NOMO-1 treated with dmso at 0.1 percent for 144 hours (cell line): ENCODE data around the gene MCM6.

Source experiments
- DNase-seq: peaks from one replicate; lab custom pipeline; 2025; ENCODE audit not compliant: unreplicated experiment; lab: John Stamatoyannopoulos, UW

The MCM6 gene

DNA sequence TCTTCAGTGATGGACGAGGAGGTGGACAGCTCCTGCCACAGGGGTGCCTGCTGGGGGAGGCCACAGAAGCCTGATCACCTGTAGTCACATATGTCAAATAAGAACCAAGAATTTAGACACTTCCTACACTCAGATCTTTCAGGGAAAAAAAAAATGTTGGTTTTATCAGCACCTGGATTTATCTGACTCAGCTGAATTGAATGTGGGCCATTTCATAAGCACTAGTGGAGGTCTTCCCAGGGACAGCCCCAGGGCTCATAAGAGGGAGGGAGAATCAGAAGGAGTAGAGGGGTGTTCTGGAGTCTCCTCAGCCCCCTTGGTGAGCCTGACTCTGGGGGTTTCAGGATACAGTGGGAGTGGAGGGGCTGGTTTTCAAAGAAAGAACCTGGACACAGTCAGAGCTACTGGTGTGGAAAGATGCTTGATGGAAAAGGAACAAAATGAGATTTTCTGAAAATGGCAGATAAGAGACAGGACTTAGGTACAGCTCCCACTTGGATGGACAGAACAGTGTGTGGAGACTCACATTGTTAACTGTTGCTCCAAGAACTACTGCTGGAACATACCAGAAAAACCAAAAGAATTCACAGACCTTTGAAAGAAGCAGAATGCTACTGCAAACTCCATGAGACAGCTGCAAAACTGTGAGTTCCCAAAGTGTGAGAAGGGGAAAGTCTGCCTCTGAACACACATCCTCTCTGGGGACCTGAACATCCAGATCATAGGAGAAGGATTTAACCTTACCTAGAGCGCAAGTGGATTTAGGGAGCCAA, 84.6 kb downstream of the MCM6 start:
- DNase-seq, result no peak

- no peak for DNase-seq
Observed at GRCh38 chr2:135790423-135790822, 85.8 kb downstream of the MCM6 start.
